C4-2B (cell line): Measurements from ENCODE around the gene OR8B8.

ENCODE experiments used
- CTCF ChIP-seq: fragments of 450-650 bp; conservative IDR thresholded peaks from 2 replicates; pipeline ENCODE4 v1.5.1; 2017; ENCODE audit warnings: mild to moderate bottlenecking
- ZFX ChIP-seq: fragments of 450-650 bp; IDR thresholded peaks from 2 replicates; pipeline ENCODE4 v1.6.1; 2017

GRCh38 chr11:124429599-124429998 lies 15.9 kb downstream of the OR8B8 start:
- TF ChIP-seq CTCF (no peak), ZFX (no peak)
